GM12878 (cell line): Measurements from ENCODE around the gene SPNS1. TPM values are rescaled to one million over a fixed set of nuclear protein-coding genes. Genes with fewer than 3 reads are reported as not detected.
A peak's percentile ranks its signal among the peaks of the same experiment; 100 is the strongest.

ENCODE experiments used
- BACH1 ChIP-seq: fragments of 450-650 bp; IDR thresholded peaks from 2 replicates; pipeline ENCODE4 v1.6.1; 2017; ENCODE audit warnings: mild to moderate bottlenecking, borderline replicate concordance
- CBX5 ChIP-seq: sonication (generic); IDR thresholded peaks from 2 replicates; pipeline ENCODE4 v1.6.1; 2016; ENCODE audit warnings: low read depth, moderate library complexity, mild to moderate bottlenecking, inconsistent platforms
- JUND ChIP-seq: IDR thresholded peaks from 2 replicates; pipeline ENCODE4 v1.6.1; 2012; ENCODE audit warnings: low read depth, mild to moderate bottlenecking, low read length, improper control_type of control experiment, moderate library complexity
- KDM1A ChIP-seq: fragments of 200-600 bp; sonication (generic); IDR thresholded peaks from 2 replicates; pipeline ENCODE4 v1.6.1; 2016; ENCODE audit warnings: borderline replicate concordance
- MXI1 ChIP-seq: fragments of 150-350 bp; IDR thresholded peaks from 2 replicates; pipeline ENCODE4 v1.6.1; 2011; ENCODE audit warnings: low read depth, mild to moderate bottlenecking, inconsistent platforms, low read length, improper control_type of control experiment
- MYC ChIP-seq: IDR thresholded peaks from 2 replicates; pipeline ENCODE4 v1.6.1; 2011; ENCODE audit warnings: mild to moderate bottlenecking, low read length, moderate library complexity, inconsistent platforms; ENCODE audit not compliant: insufficient read depth, insufficient replicate concordance, insufficient read length, severe bottlenecking
- NR2C1 ChIP-seq: fragments of 450-650 bp; IDR thresholded peaks from 2 replicates; pipeline ENCODE4 v1.6.1; 2017; ENCODE audit warnings: antibody characterized with exemption, mild to moderate bottlenecking, moderate library complexity
- SP1 ChIP-seq: IDR thresholded peaks from one replicate; pipeline ENCODE4 v1.6.1; 2011; ENCODE audit warnings: low read depth, low read length
- USF1 ChIP-seq: IDR thresholded peaks from 2 replicates; pipeline ENCODE4 v1.6.1; 2011; ENCODE audit warnings: borderline replicate concordance, low read depth, mild to moderate bottlenecking, moderate library complexity, mixed read lengths, low read length; ENCODE audit not compliant: insufficient read depth; ENCODE audit errors: extremely low read length
- ZBTB11 ChIP-seq: fragments of 450-650 bp; formaldehyde crosslinking; IDR thresholded peaks from 2 replicates; pipeline ENCODE4 v1.5.0; 2022; ENCODE audit warnings: mild to moderate bottlenecking, missing genetic modification characterization
- ZBTB33 ChIP-seq: fragments of 450-650 bp; IDR thresholded peaks from 2 replicates; pipeline ENCODE4 v1.6.1; 2017; ENCODE audit warnings: mild to moderate bottlenecking
- ZBTB4 ChIP-seq: fragments of 450-650 bp; formaldehyde crosslinking; IDR thresholded peaks from 2 replicates; pipeline ENCODE4 v1.4.0; 2022; ENCODE audit warnings: mild to moderate bottlenecking, moderate library complexity
- ZNF592 ChIP-seq: fragments of 450-650 bp; IDR thresholded peaks from 2 replicates; pipeline ENCODE4 v1.6.1; 2017; ENCODE audit warnings: mild to moderate bottlenecking, moderate library complexity
- ZSCAN29 ChIP-seq: fragments of 450-650 bp; IDR thresholded peaks from 2 replicates; pipeline ENCODE4 v1.6.1; 2017; ENCODE audit warnings: mild to moderate bottlenecking, moderate library complexity
- polyA plus RNA-seq, 11 experiments: library from polyadenylated mRNA; depleted of rRNA in 4 of 11; unstranded in 6 of 11; stranded (reverse) in 5 of 11; fragments of >200 nt; fragmentation: Nextera tagmentation in 4 of 11; fragmentation: Illumina TruSeq in 1 of 11; extraction: Ambion mirVana in 4 of 11; extraction: Trizol in 1 of 11; gene quantifications; 1 replicate in 1 of 11; 2 replicates in 10 of 11; pipeline versions ENCODE4 v1.2.1 to v1.2.3, GENCODE V29; 2011 to 2016; ENCODE audit warnings: inconsistent platforms in 2 of 11, missing spikeins in 2 of 11, low read depth in 1 of 11
- total RNA-seq, 4 experiments: library from RNA; depleted of rRNA in 3 of 4; stranded (reverse); fragments of >200 nt in 3 of 4; fragmentation: Illumina TruSeq in 1 of 4; extraction: Trizol in 1 of 4; gene quantifications; 2 replicates each; pipeline versions ENCODE4 v1.2.1 to v1.2.3, GENCODE V29; 2013 to 2021

The SPNS1 gene
- total and polyA plus RNA-seq, 10 of the 15 experiments (the other 5 are each of a cell fraction or from before 2014, with no cell fraction given) = 0.16 to 37.6 (median 12.0) TPM

GRCh38 chr16:28950648-28951409, 23.7 kb upstream of the SPNS1 start, which contains the start of gene NFATC2IP (continued):
- TF ChIP-seq ZBTB4 (CRISPR knock-in tag) = no peak
- TF ChIP-seq ZNF592 = no peak
- TF ChIP-seq NR2C1 = no peak
- no peak for TF ChIP-seq CBX5
- no peak for TF ChIP-seq USF1
- no peak for TF ChIP-seq KDM1A
- peak; percentile 50 for TF ChIP-seq MYC
- 0 out of 2 replicates have a peak, but pooled peaks have one; percentile 27 for TF ChIP-seq BACH1
- TF ChIP-seq MXI1 = peak; percentile 57; the same call in 1 of the 2 replicates
- TF ChIP-seq ZBTB33 = no peak
- no peak for TF ChIP-seq ZBTB11
- TF ChIP-seq ZSCAN29 = no peak
- TF ChIP-seq SP1 = peak; percentile 99
- no peak for TF ChIP-seq JUND
